Stomach (tissue), 9 donors: Measurements from ENCODE around the gene HIGD1C. TPM values are rescaled to one million over a fixed set of nuclear protein-coding genes. Genes with fewer than 3 reads are reported as not detected.
A peak's percentile ranks its signal among the peaks of the same experiment; 100 is the strongest.

Experiments
- DNase-seq, 2 donors: peaks; one replicate each; pipeline versions ENCODE4 v3.0.0 to v3.0.0-alpha.2; 2013 to 2019
- H3K27ac ChIP-seq, 5 donors: fragments of 200-600 bp in 4 of 5; sonication (generic) in 4 of 5; one replicate each; pipeline ENCODE4 v1.5.1; 2013 to 2019; ENCODE audit warnings: mild to moderate bottlenecking in 1 of 5, moderate library complexity in 1 of 5
- H3K27me3 ChIP-seq, 3 donors: fragments of 200-600 bp; sonication (generic); one replicate each; pipeline ENCODE4 v1.5.1; 2017 to 2019; ENCODE audit warnings: mixed run types in 1 of 3
- H3K36me3 ChIP-seq, 4 donors: fragments of 200-600 bp; sonication (generic); 1 replicate in 3 of 4; 2 replicates in 1 of 4; pipeline ENCODE4 v1.5.1; 2016 to 2019
- H3K4me1 ChIP-seq, 4 donors: fragments of 200-600 bp; sonication (generic); one replicate each; pipeline ENCODE4 v1.5.1; 2016 to 2019
- H3K4me3 ChIP-seq, 4 donors: fragments of 200-600 bp; sonication (generic) in 3 of 4; one replicate each; pipeline ENCODE4 v1.5.1; 2016 to 2019; ENCODE audit warnings: mild to moderate bottlenecking in 1 of 4
- H3K9me3 ChIP-seq, 4 donors: fragments of 200-600 bp; sonication (generic); one replicate each; pipeline ENCODE4 v1.5.1; 2016 to 2019
- CTCF ChIP-seq, 7 experiments: fragments of 450-650 bp in 4 of 7; fragments of 200-600 bp in 3 of 7; sonication (generic) in 3 of 7; IDR thresholded peaks; one replicate each; pipeline ENCODE4 v1.5.1; 2016 to 2019; ENCODE audit warnings: antibody characterized with exemption in 7 of 7, control low read depth in 2 of 7, mild to moderate bottlenecking in 1 of 7
- EP300 ChIP-seq: sonication (generic); formaldehyde crosslinking; IDR thresholded peaks from one replicate; pipeline ENCODE4 v1.6.1; 2017; ENCODE audit warnings: antibody characterized with exemption
- POLR2A ChIP-seq, 4 donors: fragments of 450-650 bp; IDR thresholded peaks; one replicate each; pipeline ENCODE4 v1.6.1; 2016; ENCODE audit warnings: antibody characterized with exemption in 4 of 4, control low read depth in 2 of 4, mild to moderate bottlenecking in 1 of 4, moderate library complexity in 1 of 4
- POLR2AphosphoS5 ChIP-seq, 3 donors: sonication (generic); formaldehyde crosslinking; IDR thresholded peaks; one replicate each; pipeline ENCODE4 v1.6.1; 2016; ENCODE audit warnings: antibody characterized with exemption in 3 of 3
- WGBS, 5 donors: extraction: QIAGEN DNeasy Blood & Tissue Kit in 3 of 5; methylation state at CpG; one replicate each; pipeline versions ENCODE4 v1.1.5 to v1.1.7; 2013 to 2018; 5-methylcytosine and 5-hydroxymethylcytosine counted together
- intact Hi-C: fragments of 100-400 bp; cut with DNase I; formaldehyde crosslinking; loops from one replicate; pipeline ENCODE4 v1.15.1; 2023; ENCODE audit warnings: low total_unique reads
- polyA plus RNA-seq, 3 donors: library from polyadenylated mRNA; stranded (reverse); fragments of 200-250 nt; gene quantifications; one replicate each; pipeline ENCODE4 v1.2.3, GENCODE V29; 2013
- total RNA-seq, 5 donors: library from RNA; depleted of rRNA; stranded (reverse); fragments of >200 nt; gene quantifications; one replicate each; pipeline versions ENCODE4 v1.1.0 to v1.2.3, GENCODE V29; 2014 to 2016
- donor health status: healthy with polysubstance abuse.
- donor health status: Bipolar disorder and iron deficiency.
- donor health status: healthy.

HIGD1C gene
- total and polyA plus RNA-seq, 8 donors, result not detected

- intact Hi-C loops, result no loop called here
- no peak for DNase-seq
- Histone ChIP-seq H3K4me3 (no peak overlapping the region), H3K27me3 (no peaks in the 10 kb centered on the region), H3K27ac (no peak overlapping the region), H3K4me1 (no peaks in the 10 kb centered on the region), H3K9me3 (peaks cover 8 to 55% (median 43%) of the 10 kb centered on the region in 4 donors), H3K36me3 (no peaks in the 10 kb centered on the region)
- WGBS, 5 donors, result 64 to 88% (median 84%) methylated on average over 3 of the region's 3 CpGs
- TF ChIP-seq EP300 (no peak), POLR2AphosphoS5 (IDR thresholded peaks at IDR 0.05) (no peak), CTCF (IDR thresholded peaks at IDR 0.05) (no peak), POLR2A (IDR thresholded peaks at IDR 0.05) (no peak)
These were observed 36.1 kb upstream of the HIGD1C start for GRCh38 chr12:50916292-50916691.

- Histone ChIP-seq H3K27me3 (no peaks in the 10 kb centered on the region), H3K36me3 (no peaks in the 10 kb centered on the region), H3K27ac (peak overlapping the region in 1 of 5 donors; percentile 13), H3K4me3 (no peak overlapping the region), H3K9me3 (peaks cover 0 to 33% (median 23%) of the 10 kb centered on the region in 4 donors), H3K4me1 (peaks cover 17 to 21% (median 19%) of the 10 kb centered on the region in 4 donors)
- no peak for TF ChIP-seq POLR2A (IDR thresholded peaks at IDR 0.05)
- no peak for DNase-seq
- WGBS, 5 donors, result 66 to 89% (median 79%) methylated on average over 5 of the region's 5 CpGs
- intact Hi-C loops, result no loop called here
These were observed 33.6 kb upstream of the HIGD1C start for GRCh38 chr12:50918584-50919316.

- Histone ChIP-seq H3K36me3 (no peaks in the 10 kb centered on the region), H3K9me3 (peaks cover 0 to 1% (median 0%) of the 10 kb centered on the region in 4 donors), H3K27ac (peak overlapping the region; percentile 36 to 92 (median 86)), H3K27me3 (no peaks in the 10 kb centered on the region), H3K4me3 (no peak overlapping the region), H3K4me1 (peaks cover 17 to 36% (median 30%) of the 10 kb centered on the region in 4 donors)
- intact Hi-C loops, result no loop called here
- no peak for DNase-seq
- TF ChIP-seq POLR2A (IDR thresholded peaks at IDR 0.05), result no peak
- peak in 2 of 3 donors; percentile 59 to 68 for TF ChIP-seq POLR2AphosphoS5 (IDR thresholded peaks at IDR 0.05)
- TF ChIP-seq CTCF (IDR thresholded peaks at IDR 0.05), result no peak
- 43 to 57% (median 50%) methylated on average over 3 of the region's 3 CpGs for WGBS, 5 donors
These were observed 29.5 kb upstream of the HIGD1C start for GRCh38 chr12:50922820-50923219.

GRCh38 chr12:50923361-50924130 lies 28.8 kb upstream of the HIGD1C start:
- H3K9me3 ChIP-seq, result no peaks in the 10 kb centered on the region
- DNase-seq, result no peak
- H3K4me3 ChIP-seq, result peak overlapping the region; percentile 79 to 87 (median 84)
- peak overlapping the region; percentile 86 to 92 (median 88) for H3K27ac ChIP-seq
- WGBS, 5 donors, result 19 to 27% (median 23%) methylated on average over 8 of the region's 8 CpGs
- H3K36me3 ChIP-seq, result no peaks in the 10 kb centered on the region
- intact Hi-C loops, result no loop called here
- TF ChIP-seq POLR2AphosphoS5 (IDR thresholded peaks at IDR 0.05), result no peak
- no peak for TF ChIP-seq CTCF (IDR thresholded peaks at IDR 0.05)
- TF ChIP-seq EP300, result no peak
- no peak for TF ChIP-seq POLR2A (IDR thresholded peaks at IDR 0.05)
- no peaks in the 10 kb centered on the region for H3K27me3 ChIP-seq
- peaks cover 17 to 43% (median 37%) of the 10 kb centered on the region in 4 donors for H3K4me1 ChIP-seq
